LNCAP (cell line): ENCODE results near the gene WDR1.

Experiments used
- TF ChIP-seq, protein P1 (sequence below): fragments of 450-650 bp; IDR thresholded peaks from 2 replicates; pipeline ENCODE4 v1.5.1; 2017; ENCODE audit warnings: mild to moderate bottlenecking

WDR1 gene

DNA sequence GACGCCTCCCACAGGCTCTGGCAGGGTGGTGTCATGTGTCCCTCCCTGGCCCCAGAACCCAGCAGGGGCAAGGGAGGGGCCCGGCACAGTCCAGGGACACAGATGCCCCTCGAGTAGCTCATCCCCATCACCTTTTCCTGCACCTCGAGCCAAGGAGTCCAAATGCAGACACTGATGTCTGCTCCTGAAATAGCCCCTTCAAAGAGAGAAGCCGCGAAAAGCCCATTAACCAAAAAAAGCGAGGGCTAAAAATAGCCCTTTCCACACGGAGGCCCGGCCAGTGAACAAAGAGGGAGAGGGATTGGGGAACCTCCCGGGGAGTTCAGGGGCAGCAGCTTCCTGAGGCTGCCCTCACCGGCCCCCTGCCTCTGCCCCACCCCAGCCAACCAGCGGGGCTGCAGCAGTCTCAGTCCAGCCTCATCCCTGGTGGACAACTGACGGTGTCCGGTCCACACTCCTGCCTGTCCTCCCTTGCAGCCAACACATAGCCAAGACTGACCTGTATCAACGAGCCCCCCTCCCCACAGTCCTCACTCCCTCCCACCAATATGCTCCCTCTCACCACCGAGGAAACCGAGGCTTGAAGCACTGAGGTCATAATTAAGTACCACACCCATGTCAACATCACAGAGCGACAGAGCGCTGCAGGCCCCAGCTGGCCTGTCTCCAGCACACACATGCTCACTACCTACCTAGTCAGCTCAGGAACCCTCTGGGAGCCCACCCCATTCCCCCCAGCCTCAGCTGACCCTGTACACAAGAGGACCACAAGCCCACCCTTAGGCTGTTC, 23.9 kb downstream of the WDR1 start:
- TF ChIP-seq, protein P1, sequence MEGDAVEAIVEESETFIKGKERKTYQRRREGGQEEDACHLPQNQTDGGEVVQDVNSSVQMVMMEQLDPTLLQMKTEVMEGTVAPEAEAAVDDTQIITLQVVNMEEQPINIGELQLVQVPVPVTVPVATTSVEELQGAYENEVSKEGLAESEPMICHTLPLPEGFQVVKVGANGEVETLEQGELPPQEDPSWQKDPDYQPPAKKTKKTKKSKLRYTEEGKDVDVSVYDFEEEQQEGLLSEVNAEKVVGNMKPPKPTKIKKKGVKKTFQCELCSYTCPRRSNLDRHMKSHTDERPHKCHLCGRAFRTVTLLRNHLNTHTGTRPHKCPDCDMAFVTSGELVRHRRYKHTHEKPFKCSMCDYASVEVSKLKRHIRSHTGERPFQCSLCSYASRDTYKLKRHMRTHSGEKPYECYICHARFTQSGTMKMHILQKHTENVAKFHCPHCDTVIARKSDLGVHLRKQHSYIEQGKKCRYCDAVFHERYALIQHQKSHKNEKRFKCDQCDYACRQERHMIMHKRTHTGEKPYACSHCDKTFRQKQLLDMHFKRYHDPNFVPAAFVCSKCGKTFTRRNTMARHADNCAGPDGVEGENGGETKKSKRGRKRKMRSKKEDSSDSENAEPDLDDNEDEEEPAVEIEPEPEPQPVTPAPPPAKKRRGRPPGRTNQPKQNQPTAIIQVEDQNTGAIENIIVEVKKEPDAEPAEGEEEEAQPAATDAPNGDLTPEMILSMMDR: no peak

DNA sequence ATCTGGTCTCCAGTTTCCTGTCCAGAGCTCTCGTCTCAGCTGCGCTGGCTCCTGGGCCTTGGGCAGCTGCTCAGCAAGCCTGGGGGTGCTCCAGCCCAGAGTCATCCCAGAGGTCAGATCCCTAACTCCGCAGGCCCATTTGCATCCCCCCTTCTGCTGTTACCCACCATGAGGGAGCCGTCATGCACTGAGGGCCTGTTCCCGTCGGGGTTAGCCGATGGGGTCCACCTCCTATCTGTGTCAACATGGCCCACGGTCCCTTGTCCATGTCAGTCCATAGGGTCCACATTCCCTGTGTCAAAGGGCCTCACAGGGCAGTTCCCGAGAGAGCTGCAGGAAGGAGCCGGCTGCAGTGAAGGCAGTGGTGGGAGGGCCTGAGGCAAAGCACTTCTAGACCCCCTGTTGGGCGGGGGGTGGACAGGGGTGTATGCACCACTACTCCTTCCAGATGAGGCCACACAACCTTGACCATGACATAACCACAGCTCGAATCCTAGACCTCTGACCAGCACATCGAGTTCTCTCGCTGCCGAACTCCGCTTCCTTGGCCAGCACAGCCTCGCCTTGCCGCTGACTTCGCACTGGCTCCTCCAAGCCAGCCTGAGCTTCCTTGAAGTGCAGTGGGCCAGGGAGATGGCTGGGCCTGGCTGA, 24.9 kb downstream of the WDR1 start:
- TF ChIP-seq, protein P1: no peak

DNA sequence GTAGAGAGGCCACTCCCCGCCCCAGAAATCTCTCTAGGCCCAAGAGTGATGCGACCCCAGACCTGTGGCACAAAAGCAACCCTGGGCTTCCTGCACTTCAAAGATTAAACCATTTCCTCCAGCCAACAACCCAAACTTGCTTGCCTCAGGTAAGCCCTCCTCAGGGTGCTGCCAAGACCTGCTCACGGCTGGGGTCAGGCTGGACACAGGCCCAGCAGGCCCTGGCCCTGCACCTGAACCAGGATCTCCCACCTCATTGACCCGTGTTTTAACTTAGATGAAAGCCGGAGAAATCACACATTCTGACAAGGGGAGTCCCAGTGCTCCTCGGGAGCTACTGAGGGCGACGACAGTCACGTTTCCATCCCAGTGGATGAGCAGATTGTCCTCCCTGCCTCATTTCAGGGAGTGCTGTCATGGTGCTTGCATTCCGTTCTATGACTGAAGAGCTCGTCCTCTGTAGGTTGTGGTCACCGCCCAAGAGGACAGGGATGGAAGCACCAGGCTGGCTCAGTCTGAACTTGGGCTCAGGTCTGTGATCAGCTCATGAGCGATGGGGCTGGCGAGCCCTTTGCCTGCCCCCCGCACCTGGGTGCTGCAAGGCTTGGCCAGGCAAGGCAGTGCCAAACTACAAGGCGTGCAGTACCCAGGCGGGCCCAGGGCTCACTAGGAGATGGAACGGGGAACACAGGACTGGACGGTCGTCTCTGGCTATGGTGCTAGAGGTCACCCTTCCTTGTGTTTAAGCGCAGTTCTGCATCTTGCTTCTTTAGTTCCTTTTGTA, 25.9 kb downstream of the WDR1 start:
- TF ChIP-seq, protein P1: no peak

DNA sequence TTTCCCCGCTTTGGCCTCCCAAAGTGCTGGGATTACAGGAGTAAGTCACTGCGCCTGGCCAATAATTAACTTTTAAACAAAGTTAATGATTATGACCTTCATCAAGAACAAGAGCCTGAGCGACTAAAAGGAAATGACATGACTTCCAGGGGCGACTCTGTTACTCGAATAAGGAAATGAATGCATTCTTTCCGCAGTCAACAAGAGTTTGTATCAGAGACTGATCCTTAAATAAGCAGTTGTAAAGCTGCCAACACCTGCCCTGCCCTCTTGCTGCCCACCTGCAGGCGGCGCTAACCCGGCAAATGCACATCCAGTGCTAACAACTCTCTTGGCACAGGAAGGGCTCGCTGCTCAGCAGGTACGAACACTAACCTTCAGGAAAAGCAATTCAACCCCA, 27.3 kb downstream of the WDR1 start:
- TF ChIP-seq, protein P1: peak; percentile 89

DNA sequence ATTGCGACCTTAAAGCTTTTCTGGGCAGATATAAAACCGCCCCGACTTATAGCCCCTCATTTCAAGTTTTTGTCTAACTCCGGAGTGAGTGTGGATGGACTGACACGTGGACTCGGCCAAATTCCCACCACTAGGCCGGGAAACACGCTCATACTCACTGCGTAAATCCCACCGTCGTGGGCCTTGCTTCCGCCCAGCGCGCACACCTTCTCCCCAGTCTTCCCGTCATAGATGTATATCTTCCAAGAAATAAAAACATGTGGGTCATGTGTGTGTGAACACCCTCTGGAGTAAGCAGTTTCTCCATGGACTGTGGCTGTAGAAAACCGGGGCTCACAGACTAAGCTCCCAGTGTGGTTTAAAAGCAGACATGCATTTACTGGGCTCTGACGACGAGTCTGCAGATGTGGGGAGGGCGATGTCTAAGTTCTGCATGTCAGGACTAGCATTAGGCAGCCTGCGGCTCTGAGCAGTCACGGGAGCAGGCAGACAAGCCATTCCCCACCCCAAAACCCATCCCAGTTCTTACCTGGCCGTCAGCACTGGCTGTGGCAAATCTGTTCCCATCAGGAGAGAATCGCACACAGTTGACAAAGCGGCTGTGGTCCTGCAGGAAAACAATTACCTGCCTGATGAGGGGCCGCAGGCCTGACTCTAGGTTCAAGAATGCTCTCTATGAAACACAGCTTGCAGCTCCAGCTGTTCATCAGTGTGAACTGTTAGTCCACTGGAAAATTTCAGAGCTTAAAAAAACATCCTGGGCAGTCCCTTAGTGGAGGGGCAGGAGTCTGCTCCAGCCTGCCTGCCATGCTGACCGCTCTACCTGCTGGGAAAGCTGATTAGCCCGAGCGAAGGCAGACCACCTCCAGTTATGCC, 28.2 kb downstream of the WDR1 start:
- TF ChIP-seq, protein P1: no peak

DNA sequence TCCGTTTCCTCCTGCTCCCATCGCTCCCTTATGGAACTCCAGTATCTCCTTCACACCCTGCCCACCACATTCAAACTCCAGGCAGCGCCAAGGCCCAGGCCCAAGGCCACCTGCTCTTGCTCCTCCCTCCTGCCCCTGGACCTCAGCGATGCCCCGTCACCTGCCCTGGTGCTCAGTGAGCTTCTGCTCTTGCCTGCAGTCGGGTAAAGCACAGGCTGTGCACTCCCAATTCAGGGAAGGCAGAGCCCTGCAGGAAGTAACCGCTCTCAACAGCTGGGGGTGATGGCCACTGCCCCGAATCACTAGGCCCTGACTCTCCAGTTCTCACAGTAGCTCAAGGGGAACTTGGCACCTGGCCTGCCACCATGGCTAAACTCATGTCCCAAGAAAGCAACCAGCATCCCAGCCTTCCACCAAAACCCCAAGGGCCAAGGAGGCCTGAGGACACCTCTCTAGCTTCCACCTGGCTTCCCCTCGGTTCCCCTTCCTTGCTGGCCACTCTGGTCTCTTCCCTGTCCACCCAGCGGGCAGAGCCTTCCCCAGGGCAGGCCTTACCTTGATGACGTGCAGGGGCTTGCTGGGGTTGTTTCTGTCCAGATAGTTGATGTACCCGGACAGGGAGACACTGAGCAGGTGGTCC, 29.3 kb downstream of the WDR1 start:
- TF ChIP-seq, protein P1: no peak
